Endothelial cell of umbilical vein (primary cell): ENCODE measurements around the gene PIP5K1C. TPM values are rescaled to one million over a fixed set of nuclear protein-coding genes. Genes with fewer than 3 reads are reported as not detected.

Experiments used
- BruUV-seq: library from RNA; stranded (reverse); fragments of 400-500 nt; replicated peaks from 2 replicates; lab custom pipeline; 2021; lab: Mats Ljungman, UMichigan
- CTCF ChIA-PET: fragments of 300-600, 350-600 bp; sonication (Branson Sonifier 250); formaldehyde crosslinking; loops from one replicate; lab custom pipeline; 2021; ENCODE audit warnings: antibody characterized with exemption, inconsistent platforms; lab: Charles Lee
- POLR2A ChIA-PET: fragments of 300-600, 350-600 bp; sonication (Branson Sonifier 250); formaldehyde crosslinking; loops from one replicate; lab custom pipeline; 2021; ENCODE audit warnings: antibody characterized with exemption, inconsistent platforms; lab: Charles Lee
- DNase-seq: peaks from one replicate; pipeline ENCODE4 v3.0.0-alpha.2; 2011; ENCODE audit warnings: low read depth, low spot score
- FAIRE-seq: peaks from 2 replicates; lab custom pipeline; 2011; peaks lifted over from hg19 to GRCh38; lab: Jason Lieb, UNC
- H2AFZ ChIP-seq: 2 replicates; pipeline ENCODE4 v1.6.0; 2012; ENCODE audit warnings: low read depth, low read length, control low read depth, inconsistent platforms
- H3K27ac ChIP-seq: 2 replicates; pipeline ENCODE4 v1.5.1; 2011; ENCODE audit warnings: low read depth, mild to moderate bottlenecking, control low read depth, low read length, moderate library complexity; ENCODE audit not compliant: insufficient read depth
- H3K27me3 ChIP-seq, 2 experiments: 2 replicates each; pipeline versions ENCODE4 v1.6.0 to v1.6.1; 2011; ENCODE audit warnings: low read length in 2 of 2, mixed read lengths in 1 of 2; ENCODE audit not compliant: control insufficient read depth in 2 of 2, insufficient read depth in 2 of 2
- H3K36me3 ChIP-seq, 2 experiments: 2 replicates in 1 of 2; 3 replicates in 1 of 2; pipeline ENCODE4 v1.5.1; 2011; ENCODE audit warnings: low read length in 2 of 2, mild to moderate bottlenecking in 1 of 2, moderate library complexity in 1 of 2; ENCODE audit not compliant: control insufficient read depth in 2 of 2, insufficient read depth in 2 of 2; ENCODE audit errors: extremely low read depth in 1 of 2
- H3K4me1 ChIP-seq: 3 replicates; pipeline ENCODE4 v1.5.1; 2011; ENCODE audit warnings: mild to moderate bottlenecking, low read length; ENCODE audit not compliant: control insufficient read depth, insufficient read depth; ENCODE audit errors: extremely low read depth
- H3K4me2 ChIP-seq: 2 replicates; pipeline ENCODE4 v1.6.1; 2011; ENCODE audit warnings: low read length, control low read depth, mixed read lengths; ENCODE audit not compliant: insufficient read depth
- H3K4me3 ChIP-seq, 3 experiments: fragments of 200-600 bp in 1 of 3; sonication (generic), shearing (Covaris generic) in 1 of 3; replicated peaks in 1 of 3; 2 replicates each; pipeline ENCODE4 v1.5.1; 2011 to 2016; ENCODE audit warnings: control low read depth in 3 of 3, low read length in 3 of 3, mild to moderate bottlenecking in 2 of 3, inconsistent platforms in 1 of 3, low read depth in 1 of 3, moderate library complexity in 1 of 3; ENCODE audit not compliant: insufficient read depth in 1 of 3
- H3K79me2 ChIP-seq: 2 replicates; pipeline ENCODE4 v1.6.0; 2012; ENCODE audit warnings: low read length, inconsistent platforms; ENCODE audit not compliant: control insufficient read depth, insufficient read depth
- H3K9ac ChIP-seq: replicated peaks from 2 replicates; pipeline ENCODE3; 2011; ENCODE audit warnings: low read length, control low read depth; ENCODE audit not compliant: insufficient read depth; ENCODE audit errors: extremely low read depth
- H3K9me1 ChIP-seq: replicated peaks from 3 replicates; pipeline ENCODE4 v1.6.0; 2011; ENCODE audit warnings: mild to moderate bottlenecking, low read length; ENCODE audit not compliant: control insufficient read depth, insufficient read depth; ENCODE audit errors: extremely low read depth
- H3K9me3 ChIP-seq: replicated peaks from 2 replicates; pipeline ENCODE4 v1.5.1; 2012; ENCODE audit warnings: low read length, inconsistent platforms; ENCODE audit not compliant: control insufficient read depth, insufficient read depth
- H4K20me1 ChIP-seq: replicated peaks from 2 replicates; pipeline ENCODE3; 2011; ENCODE audit warnings: mild to moderate bottlenecking, low read length; ENCODE audit not compliant: control insufficient read depth, insufficient read depth; ENCODE audit errors: extremely low read depth
- EZH2 ChIP-seq: IDR thresholded peaks from 2 replicates; pipeline ENCODE4 v1.6.1; 2012; ENCODE audit warnings: borderline replicate concordance, low read depth, mild to moderate bottlenecking, moderate library complexity, low read length, inconsistent platforms; ENCODE audit not compliant: severe bottlenecking
- FOS ChIP-seq: IDR thresholded peaks from 2 replicates; pipeline ENCODE4 v1.6.1; 2011; ENCODE audit warnings: mild to moderate bottlenecking, low read length, moderate library complexity, borderline replicate concordance; ENCODE audit not compliant: insufficient read depth
- GATA2 ChIP-seq: IDR thresholded peaks from 2 replicates; pipeline ENCODE4 v1.7.0; 2011; ENCODE audit warnings: low read depth, mild to moderate bottlenecking, moderate library complexity, mixed read lengths, low read length; ENCODE audit not compliant: insufficient read length, insufficient read depth
- JUN ChIP-seq: IDR thresholded peaks from 2 replicates; pipeline ENCODE4 v1.6.1; 2011; ENCODE audit warnings: borderline replicate concordance, low read depth; ENCODE audit not compliant: insufficient read length, insufficient read depth
- MYC ChIP-seq: IDR thresholded peaks from one replicate; pipeline ENCODE4 v1.6.1; 2011; ENCODE audit warnings: mild to moderate bottlenecking, low read depth, low read length
- POLR2A ChIP-seq: IDR thresholded peaks from 2 replicates; pipeline ENCODE4 v1.6.1; 2012; ENCODE audit warnings: low read depth, mild to moderate bottlenecking, control low read depth, low read length
- POLR2AphosphoS5 ChIP-seq: IDR thresholded peaks from 2 replicates; pipeline ENCODE4 v1.6.1; 2012; ENCODE audit warnings: low read depth, mild to moderate bottlenecking, control low read depth, low read length, moderate library complexity; ENCODE audit not compliant: insufficient read depth
- dilution Hi-C: fragments of 300-500 bp; cut with MboI; formaldehyde crosslinking; loops from one replicate; pipeline ENCODE4 v1.15.0; 2019; ENCODE audit warnings: low sequenced_read_pairs; ENCODE audit not compliant: extremely low pct_ligation_motif_present
- intact Hi-C: fragments of 100-400 bp; cut with micrococcal nuclease; formaldehyde crosslinking; loops from one replicate; pipeline ENCODE4 v1.10.0; 2022
- polyA plus RNA-seq, 4 experiments: library from polyadenylated mRNA; depleted of rRNA in 3 of 4; stranded (reverse) in 3 of 4; unstranded in 1 of 4; fragments of >200 nt; gene quantifications; 2 replicates each; pipeline versions ENCODE4 v1.2.1 to v1.2.3, GENCODE V29; 2011 to 2012; ENCODE audit warnings: missing spikeins in 1 of 4
- total RNA-seq: library from RNA; stranded (reverse); gene quantifications from 2 replicates; pipeline ENCODE4 v1.2.3, GENCODE V29; 2021
- TF ChIP-seq, protein P1 (sequence below): IDR thresholded peaks from 2 replicates; pipeline ENCODE4 v1.6.1; 2011; ENCODE audit not compliant: insufficient read depth, insufficient read length
- TF ChIP-seq, protein P2 (sequence below), 2 donors: IDR thresholded peaks; 1 replicate in 1 of 2; 2 replicates in 1 of 2; pipeline ENCODE4 v1.5.1; 2011; ENCODE audit warnings: low read length in 2 of 2, mild to moderate bottlenecking in 2 of 2, moderate library complexity in 2 of 2, control low read depth in 1 of 2, inconsistent platforms in 1 of 2, low read depth in 1 of 2; ENCODE audit not compliant: insufficient read depth in 1 of 2; ENCODE audit errors: extremely low read depth in 1 of 2

PIP5K1C gene
- total and polyA plus RNA-seq, 2 donors (not counting 3 experiments of a cell fraction or from before 2014, with no cell fraction given) = 31.6 to 79.5 TPM

- Histone ChIP-seq H3K4me3 (no peak overlapping the region), H3K4me1 (peaks cover 14% of the 10 kb centered on the region), H3K9ac (no peak overlapping the region), H3K4me2 (no peak overlapping the region), H3K9me1 (no peaks in the 10 kb centered on the region), H3K27ac (no peak overlapping the region), H4K20me1 (no peaks in the 10 kb centered on the region), H3K79me2 (peaks cover 18% of the 10 kb centered on the region), H3K36me3 (peaks cover 0 to 23% of the 10 kb centered on the region in 2 experiments), H3K27me3 (no peaks in the 10 kb centered on the region), H2AFZ (no peak overlapping the region), H3K9me3 (no peaks in the 10 kb centered on the region)
- ChIA-PET POLR2A (interaction anchor here (0.6 kb wide), 1 partner anchor 22 kb away, joined by 3 read pairs; no protein-coding TSS in a partner anchor), CTCF (interaction anchor here (0.7 kb wide), 1 partner anchor 37 kb away, joined by 3 read pairs; no protein-coding TSS in a partner anchor)
- TF ChIP-seq POLR2AphosphoS5 (no peak), MYC (no peak), JUN (no peak), EZH2 (no peak), POLR2A (no peak), GATA2 (no peak), FOS (no peak)
- TF ChIP-seq, protein P1, sequence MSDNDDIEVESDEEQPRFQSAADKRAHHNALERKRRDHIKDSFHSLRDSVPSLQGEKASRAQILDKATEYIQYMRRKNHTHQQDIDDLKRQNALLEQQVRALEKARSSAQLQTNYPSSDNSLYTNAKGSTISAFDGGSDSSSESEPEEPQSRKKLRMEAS = no peak
- TF ChIP-seq, protein P2, sequence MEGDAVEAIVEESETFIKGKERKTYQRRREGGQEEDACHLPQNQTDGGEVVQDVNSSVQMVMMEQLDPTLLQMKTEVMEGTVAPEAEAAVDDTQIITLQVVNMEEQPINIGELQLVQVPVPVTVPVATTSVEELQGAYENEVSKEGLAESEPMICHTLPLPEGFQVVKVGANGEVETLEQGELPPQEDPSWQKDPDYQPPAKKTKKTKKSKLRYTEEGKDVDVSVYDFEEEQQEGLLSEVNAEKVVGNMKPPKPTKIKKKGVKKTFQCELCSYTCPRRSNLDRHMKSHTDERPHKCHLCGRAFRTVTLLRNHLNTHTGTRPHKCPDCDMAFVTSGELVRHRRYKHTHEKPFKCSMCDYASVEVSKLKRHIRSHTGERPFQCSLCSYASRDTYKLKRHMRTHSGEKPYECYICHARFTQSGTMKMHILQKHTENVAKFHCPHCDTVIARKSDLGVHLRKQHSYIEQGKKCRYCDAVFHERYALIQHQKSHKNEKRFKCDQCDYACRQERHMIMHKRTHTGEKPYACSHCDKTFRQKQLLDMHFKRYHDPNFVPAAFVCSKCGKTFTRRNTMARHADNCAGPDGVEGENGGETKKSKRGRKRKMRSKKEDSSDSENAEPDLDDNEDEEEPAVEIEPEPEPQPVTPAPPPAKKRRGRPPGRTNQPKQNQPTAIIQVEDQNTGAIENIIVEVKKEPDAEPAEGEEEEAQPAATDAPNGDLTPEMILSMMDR (IDR thresholded peaks at IDR 0.05; ENCODE audit: extremely low read depth in 1 of 2, insufficient read depth in 1 of 2, low read depth in 1 of 2, low read length in 2 of 2) = no peak
- no TSS peak for BruUV-seq
- dilution Hi-C loops (no loop called here), intact Hi-C loops (loop anchor here (10.0 kb wide), 1 partner anchor 81 kb away; the partner anchor contains the start of genes PIP5K1C and TJP3)
- no peak for DNase-seq
- FAIRE-seq = no peak
These were observed 76.6 kb downstream of the PIP5K1C start for GRCh38 chr19:3623716-3624115.
